IPS-15b (cell line): ENCODE results near the gene PPM1L.

ENCODE experiments used
- H3K27me3 ChIP-seq: one replicate; pipeline ENCODE4 v1.6.1; 2013; ENCODE audit warnings: low read length; ENCODE audit not compliant: control insufficient read depth, insufficient read depth
- H3K36me3 ChIP-seq: one replicate; pipeline ENCODE4 v1.6.1; 2013; ENCODE audit warnings: low read length; ENCODE audit not compliant: control insufficient read depth, insufficient read depth
- H3K4me1 ChIP-seq: one replicate; pipeline ENCODE4 v1.6.1; 2013; ENCODE audit warnings: mild to moderate bottlenecking, low read length; ENCODE audit not compliant: control insufficient read depth, insufficient read depth
- H3K4me3 ChIP-seq: one replicate; pipeline ENCODE4 v1.5.1; 2013; ENCODE audit warnings: low read depth, low read length
- H3K9ac ChIP-seq: one replicate; pipeline ENCODE4 v1.6.1; 2013; ENCODE audit warnings: low read depth, mild to moderate bottlenecking, low read length
- H3K9me3 ChIP-seq: one replicate; pipeline ENCODE4 v1.6.1; 2013; ENCODE audit warnings: mild to moderate bottlenecking, low read length; ENCODE audit not compliant: control insufficient read depth, insufficient read depth

The PPM1L gene

DNA sequence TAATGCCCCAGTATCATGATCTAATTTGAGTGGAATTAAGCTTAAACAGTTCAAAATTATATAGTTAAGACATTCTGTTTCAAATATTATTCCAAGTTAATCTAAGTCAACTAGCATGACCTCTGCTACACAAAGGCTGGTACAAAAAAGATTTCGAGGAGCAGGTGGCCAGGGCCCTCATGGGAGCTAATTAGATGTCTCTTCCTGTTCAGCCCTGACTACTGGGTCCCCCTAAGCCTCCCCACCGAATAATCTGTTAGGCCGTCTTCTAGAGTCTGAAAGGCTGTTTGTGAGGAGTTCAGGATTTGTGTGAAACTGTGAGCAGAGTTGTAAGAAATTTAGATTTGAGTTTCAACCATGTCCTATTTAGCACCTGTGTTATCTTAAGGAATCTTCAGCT is 75.4 kb downstream of the PPM1L start:
- Histone ChIP-seq H3K9me3 (no peaks in the 10 kb centered on the region), H3K9ac (no peak overlapping the region), H3K27me3 (no peaks in the 10 kb centered on the region), H3K36me3 (no peaks in the 10 kb centered on the region), H3K4me1 (no peaks in the 10 kb centered on the region), H3K4me3 (no peak overlapping the region)

DNA sequence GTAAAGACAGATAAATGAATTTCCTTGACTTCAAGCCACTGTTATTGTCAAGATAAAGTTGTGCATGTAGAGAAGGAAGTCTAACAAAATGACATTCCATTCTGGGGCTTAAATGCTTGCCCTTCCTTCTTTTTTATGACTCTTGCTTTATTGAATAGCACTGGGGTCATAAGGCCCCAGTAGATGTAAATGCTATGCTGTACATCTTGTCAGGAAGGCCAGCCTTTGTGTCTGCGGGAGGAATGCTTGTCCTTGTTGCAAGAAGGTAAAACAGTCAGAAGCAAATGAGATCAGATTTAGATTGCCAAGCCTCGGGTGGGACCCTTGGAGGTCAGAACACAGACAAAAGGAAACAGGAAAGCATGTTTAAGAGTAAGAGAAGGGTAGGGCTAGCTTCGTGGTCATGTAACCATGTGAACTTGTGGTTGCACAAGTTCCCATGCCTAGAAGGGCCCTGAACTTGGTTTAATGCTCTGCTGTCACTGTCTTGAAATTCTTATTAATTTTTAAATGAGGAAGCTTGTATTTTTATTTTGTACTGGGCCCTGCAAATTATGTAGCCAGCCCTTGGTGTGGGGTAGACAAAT is 81.5 kb downstream of the PPM1L start:
- H3K36me3 ChIP-seq = no peaks in the 10 kb centered on the region
- no peak overlapping the region for H3K4me3 ChIP-seq
- no peaks in the 10 kb centered on the region for H3K9me3 ChIP-seq
- H3K4me1 ChIP-seq = no peaks in the 10 kb centered on the region
- no peak overlapping the region for H3K9ac ChIP-seq
- H3K27me3 ChIP-seq = no peaks in the 10 kb centered on the region

DNA sequence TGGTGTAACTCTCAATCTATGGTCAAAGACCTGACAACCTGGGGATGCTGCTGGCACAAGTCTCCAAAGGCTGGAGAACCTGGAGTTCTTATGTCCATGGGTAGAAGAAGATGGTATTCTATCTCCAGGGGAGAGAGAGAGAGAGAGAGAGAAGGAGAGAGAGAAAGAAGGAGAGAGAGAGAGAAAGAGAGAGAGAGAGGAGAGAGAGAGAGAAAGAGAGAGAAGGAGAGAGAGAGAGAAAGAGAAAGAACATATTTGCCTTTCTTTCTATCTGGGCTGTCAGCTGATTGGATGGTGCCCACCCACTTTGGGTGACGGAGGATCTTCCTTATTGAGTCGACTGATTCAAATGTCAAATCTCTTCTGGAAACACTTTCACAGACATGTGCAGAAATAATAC is 84.6 kb downstream of the PPM1L start:
- no peaks in the 10 kb centered on the region for H3K27me3 ChIP-seq
- H3K9me3 ChIP-seq = no peaks in the 10 kb centered on the region
- no peaks in the 10 kb centered on the region for H3K36me3 ChIP-seq
- no peak overlapping the region for H3K4me3 ChIP-seq
- H3K4me1 ChIP-seq = no peaks in the 10 kb centered on the region
- H3K9ac ChIP-seq = no peak overlapping the region

DNA sequence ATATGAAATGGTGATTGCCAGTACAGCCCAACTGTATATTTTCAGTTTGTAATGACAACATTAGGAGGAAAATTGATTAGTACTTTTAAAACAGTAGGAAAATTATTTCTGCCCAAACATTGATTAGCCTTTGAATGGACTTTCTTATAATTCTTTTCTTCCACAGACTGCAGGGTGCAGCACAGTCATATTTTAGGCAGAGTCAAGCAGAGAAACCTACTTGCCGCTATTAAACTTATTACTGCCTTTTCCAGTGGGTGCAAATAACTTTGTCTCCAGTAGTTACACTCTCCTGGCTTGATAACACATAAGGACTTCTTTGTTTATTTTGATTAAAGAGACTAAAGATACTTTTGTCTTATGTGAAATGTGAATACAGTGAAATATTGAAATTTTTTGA is 85.4 kb downstream of the PPM1L start:
- Histone ChIP-seq H3K4me3 (no peak overlapping the region), H3K9me3 (no peaks in the 10 kb centered on the region), H3K4me1 (no peaks in the 10 kb centered on the region), H3K27me3 (no peaks in the 10 kb centered on the region), H3K36me3 (no peaks in the 10 kb centered on the region), H3K9ac (no peak overlapping the region)

DNA sequence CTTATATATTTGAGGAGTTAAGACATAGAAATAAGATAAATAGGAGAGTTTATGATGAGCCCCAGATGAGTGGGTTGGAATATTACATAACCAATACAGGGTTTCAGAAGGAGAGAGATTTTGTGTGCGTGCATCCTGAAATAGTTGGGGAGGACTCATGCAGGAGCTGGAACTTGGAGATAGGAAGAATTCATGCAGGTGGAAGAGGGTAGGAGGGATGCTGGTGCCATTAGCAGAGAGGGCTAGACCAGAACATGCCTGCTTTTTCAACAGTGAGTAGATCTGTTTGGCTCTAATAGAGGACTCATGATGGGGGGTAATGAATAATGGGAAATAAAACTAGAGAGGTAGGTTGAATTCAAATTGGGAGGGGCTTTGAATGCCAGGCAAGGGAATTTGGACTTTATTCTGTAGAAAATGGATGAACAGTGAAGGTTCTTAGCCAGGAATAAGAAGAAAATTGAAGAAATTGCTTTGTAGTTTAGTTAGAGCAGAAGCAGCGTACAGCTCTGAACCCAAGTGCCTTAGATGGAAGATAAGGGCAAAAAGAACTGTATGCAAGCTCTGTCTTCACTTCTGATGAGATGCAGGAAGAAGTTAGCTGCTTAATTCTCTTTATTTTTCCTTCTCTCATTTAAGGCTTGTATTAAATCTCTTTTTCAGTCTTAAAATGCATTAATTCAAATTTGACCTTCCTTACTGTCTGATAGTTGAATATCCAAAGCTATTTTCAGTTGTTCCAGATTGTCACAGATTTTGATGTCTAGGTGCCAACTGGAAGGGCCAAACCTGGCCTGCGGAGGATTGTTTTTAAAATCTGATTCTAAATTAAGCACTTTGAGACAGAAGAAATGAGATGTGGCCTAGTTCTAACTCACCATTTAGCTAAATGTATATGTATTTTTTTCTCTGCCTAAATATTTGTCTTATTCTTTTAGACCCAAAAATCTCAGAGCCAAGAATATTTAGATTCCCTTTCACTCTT is 86.3 kb downstream of the PPM1L start:
- H3K9ac ChIP-seq = no peak overlapping the region
- H3K36me3 ChIP-seq = no peaks in the 10 kb centered on the region
- no peaks in the 10 kb centered on the region for H3K27me3 ChIP-seq

DNA sequence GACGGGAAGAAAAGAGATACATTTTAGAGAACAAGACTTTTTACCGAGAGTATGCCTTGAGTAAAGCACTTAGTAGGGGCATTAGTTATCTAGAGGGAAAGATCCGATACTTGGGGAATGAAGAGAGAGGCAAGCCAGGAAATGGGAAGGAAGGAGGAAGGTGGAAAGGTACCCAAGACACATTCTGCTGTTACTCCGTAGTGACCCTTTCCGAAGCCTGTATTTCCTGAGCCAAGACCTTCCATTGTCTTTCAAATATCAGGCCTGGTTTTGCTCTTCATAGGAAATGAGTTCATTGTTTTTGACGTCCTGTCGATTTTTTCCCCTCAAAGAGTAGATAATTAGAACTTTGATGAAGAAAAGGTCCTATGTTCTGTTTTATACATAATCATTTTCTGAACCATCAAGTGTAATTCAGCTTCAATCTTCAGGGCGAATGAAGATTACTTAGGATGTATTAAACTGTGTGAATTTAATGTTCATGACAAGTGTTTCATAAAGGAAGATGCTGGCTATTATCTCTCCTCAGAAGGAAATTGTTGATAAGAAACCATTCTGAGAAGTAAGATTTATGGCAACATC is 95.7 kb downstream of the PPM1L start:
- Histone ChIP-seq H3K4me3 (peak overlapping the region; percentile 4), H3K36me3 (peaks cover 3% of the 10 kb centered on the region), H3K4me1 (peaks cover 7% of the 10 kb centered on the region), H3K27me3 (no peaks in the 10 kb centered on the region), H3K9me3 (no peaks in the 10 kb centered on the region), H3K9ac (no peak overlapping the region)

More for the DNA sequence above, 86.3 kb downstream of the PPM1L start:
- Histone ChIP-seq H3K4me3 (no peak overlapping the region), H3K4me1 (no peaks in the 10 kb centered on the region), H3K9me3 (no peaks in the 10 kb centered on the region)

DNA sequence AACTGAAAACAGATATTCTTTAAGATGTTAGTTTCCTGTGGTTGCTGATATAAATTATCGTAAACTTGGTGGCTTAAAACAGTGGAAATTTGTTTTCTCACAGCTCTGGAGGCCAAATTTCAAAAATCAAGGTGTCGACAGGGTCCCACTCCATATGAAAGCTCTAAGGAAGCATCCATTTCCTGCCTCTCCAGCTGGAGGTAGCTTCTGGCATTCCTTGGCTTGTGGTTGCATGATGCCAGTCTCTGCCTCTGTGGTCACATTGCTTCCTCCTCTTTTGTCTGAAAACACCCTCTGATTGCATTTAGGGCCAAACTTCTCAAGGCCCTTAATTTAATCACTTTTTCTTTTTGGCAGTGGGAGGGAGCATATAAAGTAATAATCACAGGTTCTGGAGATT is 96.8 kb downstream of the PPM1L start:
- H3K4me1 ChIP-seq = peaks cover 7% of the 10 kb centered on the region

DNA sequence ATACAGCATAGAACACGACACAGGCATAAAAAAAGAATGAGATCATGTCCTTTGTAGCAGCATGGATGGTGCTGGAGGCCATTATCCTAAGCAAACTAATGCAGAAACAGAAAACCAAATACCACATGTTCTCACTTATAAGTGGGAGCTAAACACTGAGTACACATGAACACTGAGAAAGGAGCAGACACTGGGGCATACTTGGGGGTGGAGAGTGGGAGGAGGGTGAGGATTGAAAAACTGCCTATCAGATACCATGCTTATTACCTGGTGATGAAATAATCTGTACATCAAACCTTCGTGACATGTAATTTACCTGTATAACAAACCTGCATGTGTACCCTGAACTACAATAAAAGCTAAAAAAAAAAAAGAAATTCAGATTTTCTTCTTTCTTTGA is 100.4 kb downstream of the PPM1L start:
- no peak overlapping the region for H3K4me3 ChIP-seq
- H3K9me3 ChIP-seq = no peaks in the 10 kb centered on the region
- H3K4me1 ChIP-seq = peaks cover 2% of the 10 kb centered on the region
- no peaks in the 10 kb centered on the region for H3K27me3 ChIP-seq
- peaks cover 3% of the 10 kb centered on the region for H3K36me3 ChIP-seq
- H3K9ac ChIP-seq = no peak overlapping the region

More for the DNA sequence above, 96.8 kb downstream of the PPM1L start:
- Histone ChIP-seq H3K9me3 (no peaks in the 10 kb centered on the region), H3K27me3 (no peaks in the 10 kb centered on the region), H3K36me3 (peaks cover 3% of the 10 kb centered on the region), H3K4me3 (no peak overlapping the region), H3K9ac (no peak overlapping the region)

DNA sequence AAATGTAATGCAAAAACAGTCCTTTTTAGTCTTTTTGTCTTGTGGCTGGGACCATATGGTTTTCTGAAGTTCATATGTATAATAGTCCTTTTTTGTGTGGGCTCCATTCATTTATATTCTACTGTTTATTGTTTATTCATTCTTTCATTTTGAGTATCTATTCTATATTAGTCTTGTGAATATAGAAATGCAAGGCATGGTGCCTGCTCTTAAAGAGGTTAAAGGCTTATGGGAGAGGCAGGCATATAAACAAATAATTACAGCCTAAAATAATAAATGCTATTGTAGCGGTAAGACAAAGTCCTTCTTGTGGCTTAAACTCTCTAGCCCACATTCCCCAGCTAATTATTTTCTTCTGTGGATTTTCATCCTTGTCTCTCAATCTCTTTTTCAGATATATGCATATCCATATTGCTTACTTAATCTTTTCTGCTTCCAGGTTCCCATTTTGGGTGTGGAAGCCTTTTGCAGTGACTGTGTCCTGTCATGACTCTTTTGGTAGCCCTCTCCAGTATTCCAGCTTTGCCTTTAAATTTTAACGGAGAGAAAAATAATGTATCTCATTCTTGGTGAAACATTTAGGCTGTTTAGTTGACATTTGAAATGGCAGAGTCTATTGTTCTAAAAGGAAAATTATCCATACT is 101.6 kb downstream of the PPM1L start:
- Histone ChIP-seq H3K4me1 (no peaks in the 10 kb centered on the region), H3K9ac (no peak overlapping the region), H3K9me3 (no peaks in the 10 kb centered on the region), H3K36me3 (peaks cover 3% of the 10 kb centered on the region), H3K4me3 (no peak overlapping the region), H3K27me3 (no peaks in the 10 kb centered on the region)

DNA sequence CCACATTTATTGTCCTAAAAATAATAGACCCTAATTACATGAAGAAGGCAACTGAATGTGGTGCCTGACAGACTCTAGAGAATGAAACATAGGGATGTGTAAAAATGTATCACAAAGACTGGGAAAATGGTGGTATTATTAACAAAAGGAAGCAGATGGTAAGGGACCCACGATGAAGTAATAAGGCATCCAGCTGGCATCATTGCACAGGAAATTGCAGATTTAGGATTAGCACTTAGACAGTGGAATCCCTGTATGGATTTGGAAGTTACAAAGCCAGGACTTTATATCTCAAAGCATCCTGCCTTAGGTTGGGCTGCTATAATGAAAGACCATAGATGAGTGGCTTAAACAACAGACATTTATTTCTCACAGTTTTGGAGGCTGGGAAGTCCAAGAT is 104.3 kb downstream of the PPM1L start:
- Histone ChIP-seq H3K9ac (no peak overlapping the region), H3K36me3 (peaks cover 2% of the 10 kb centered on the region), H3K9me3 (no peaks in the 10 kb centered on the region), H3K4me1 (no peaks in the 10 kb centered on the region), H3K27me3 (no peaks in the 10 kb centered on the region), H3K4me3 (no peak overlapping the region)

DNA sequence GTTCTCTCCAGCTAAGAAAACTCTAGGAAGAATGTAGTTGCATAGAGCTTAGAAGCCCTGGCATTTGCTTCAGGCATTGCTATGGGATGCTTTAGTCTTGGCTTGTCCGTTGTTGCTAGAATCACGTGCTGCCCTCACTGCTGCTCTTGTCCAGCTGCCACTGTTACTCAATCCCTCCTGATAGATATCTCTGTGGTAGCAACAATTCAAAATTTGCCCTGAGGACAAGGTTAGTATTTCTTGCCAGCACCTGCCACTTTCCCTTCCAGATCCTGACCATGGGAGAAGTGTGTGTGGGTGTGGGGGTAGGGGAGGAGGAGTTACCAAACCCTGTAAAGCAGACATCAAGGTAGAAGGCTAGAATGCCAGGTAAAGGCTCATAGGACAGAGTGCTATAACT is 113.8 kb downstream of the PPM1L start:
- no peaks in the 10 kb centered on the region for H3K36me3 ChIP-seq
- no peak overlapping the region for H3K4me3 ChIP-seq
- H3K9ac ChIP-seq = no peak overlapping the region

More for the DNA sequence above, 113.8 kb downstream of the PPM1L start:
- H3K9me3 ChIP-seq = no peaks in the 10 kb centered on the region
- H3K27me3 ChIP-seq = no peaks in the 10 kb centered on the region
- H3K4me1 ChIP-seq = peaks cover 3% of the 10 kb centered on the region
